ENCODE measurements around the gene ELFN2. TPM values are rescaled to one million over a fixed set of nuclear protein-coding genes. Genes with fewer than 3 reads are reported as not detected.

Gene ELFN2
- total and polyA plus RNA-seq, 2 of the 13 experiments (the other 11 are each of a cell fraction or from before 2014, with no cell fraction given) = 0.01 TPM; not detected in 1

GRCh38 chr22:37456346-37456745, 29.1 kb upstream of the ELFN2 start (continued):
- TF ChIP-seq ZNF558 (CRISPR knock-in tag; IDR thresholded peaks at IDR 0.05; ENCODE audit: borderline replicate concordance) (no peak), ZNF576 (CRISPR knock-in tag; IDR thresholded peaks at IDR 0.05) (no peak)
- TF ChIP-seq, protein P1, sequence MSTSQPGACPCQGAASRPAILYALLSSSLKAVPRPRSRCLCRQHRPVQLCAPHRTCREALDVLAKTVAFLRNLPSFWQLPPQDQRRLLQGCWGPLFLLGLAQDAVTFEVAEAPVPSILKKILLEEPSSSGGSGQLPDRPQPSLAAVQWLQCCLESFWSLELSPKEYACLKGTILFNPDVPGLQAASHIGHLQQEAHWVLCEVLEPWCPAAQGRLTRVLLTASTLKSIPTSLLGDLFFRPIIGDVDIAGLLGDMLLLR (CRISPR knock-in tag; IDR thresholded peaks at IDR 0.05) = no peak

DNA sequence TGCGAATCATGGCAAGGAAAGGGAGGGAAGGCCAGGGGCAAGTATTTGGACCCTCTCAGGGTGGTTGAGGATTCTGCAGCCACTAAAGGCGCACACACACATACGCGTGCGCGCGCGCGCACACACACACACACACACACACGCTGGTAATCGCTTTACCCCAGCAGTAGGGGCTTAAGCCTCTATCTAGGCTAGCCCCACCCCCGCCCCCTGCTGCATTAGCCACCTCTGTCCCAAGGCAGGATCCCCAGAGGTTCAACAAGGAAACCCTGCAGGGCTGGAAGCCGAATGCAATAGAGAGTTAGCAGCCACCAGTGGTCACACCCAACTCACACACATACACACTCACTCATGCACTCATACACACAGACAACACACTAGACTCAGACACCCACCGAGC, 28.6 kb upstream of the ELFN2 start:
- H2AFZ ChIP-seq (ENCODE audit: low read length) = no peak overlapping the region
- TF ChIP-seq ZC3H4 (CRISPR knock-in tag; IDR thresholded peaks at IDR 0.05; ENCODE audit: borderline replicate concordance) = no peak
- no peak for TF ChIP-seq AGO2 (optimal IDR thresholded peaks at IDR 0.05; ENCODE audit: low read depth, low read length)
- TF ChIP-seq RFXANK (CRISPR knock-in tag; IDR thresholded peaks at IDR 0.05) = no peak
- no peak for TF ChIP-seq SRSF9 (IDR thresholded peaks at IDR 0.05; ENCODE audit: borderline replicate concordance, insufficient read depth, low read depth, low read length, poor library complexity, severe bottlenecking)
- TF ChIP-seq NCOR1 (IDR thresholded peaks at IDR 0.05; ENCODE audit: borderline replicate concordance, low read length) = no peak
- TF ChIP-seq ZNF276 (CRISPR knock-in tag; IDR thresholded peaks at IDR 0.05; ENCODE audit: low read depth) = no peak
- TF ChIP-seq ZNF326 (CRISPR knock-in tag; IDR thresholded peaks at IDR 0.05; ENCODE audit: borderline replicate concordance) = no peak
- TF ChIP-seq ZNF138 (CRISPR knock-in tag; IDR thresholded peaks at IDR 0.05; ENCODE audit: low read depth) = no peak
- no peak for TF ChIP-seq FOXC1 (CRISPR knock-in tag; IDR thresholded peaks at IDR 0.05; ENCODE audit: borderline replicate concordance)
- no peak for TF ChIP-seq FOXA3 (CRISPR knock-in tag; IDR thresholded peaks at IDR 0.05)
- TF ChIP-seq KAT2B (IDR thresholded peaks at IDR 0.05; ENCODE audit: borderline replicate concordance, low read depth, low read length) = no peak
- no peak for TF ChIP-seq ZNF12 (CRISPR knock-in tag; IDR thresholded peaks at IDR 0.05)
- TF ChIP-seq TSC22D2 (CRISPR knock-in tag; IDR thresholded peaks at IDR 0.05; ENCODE audit: borderline replicate concordance) = no peak
- TF ChIP-seq NR1H2 (CRISPR knock-in tag; IDR thresholded peaks at IDR 0.05; ENCODE audit: borderline replicate concordance, low read depth) = no peak
- no peak for TF ChIP-seq ZNF350 (CRISPR knock-in tag; IDR thresholded peaks at IDR 0.05; ENCODE audit: borderline replicate concordance, low read depth)
- no peak for TF ChIP-seq ATF7 (IDR thresholded peaks at IDR 0.05)
- TF ChIP-seq ATF7 (CRISPR knock-in tag; IDR thresholded peaks at IDR 0.05) = no peak
- TF ChIP-seq NCOA2 (CRISPR knock-in tag; IDR thresholded peaks at IDR 0.05) = no peak
- TF ChIP-seq HDAC6 (IDR thresholded peaks at IDR 0.05; ENCODE audit: low read depth, low read length) = no peak
- H3K9me3 ChIP-seq (ENCODE audit: low read length) = no peaks in the 10 kb centered on the region
- FAIRE-seq (no peak), ATAC-seq (no peak), DNase-seq (ENCODE audit: low spot score) (no peak)
- no peaks in the 10 kb centered on the region for H3K79me2 ChIP-seq (ENCODE audit: insufficient read depth, low read length)
- H3K36me3 ChIP-seq (replicated peaks in 1 of 2; ENCODE audit: control insufficient read depth in 1 of 2, insufficient read depth in 2 of 2, low read length in 2 of 2) = no peaks in the 10 kb centered on the region
- H3K9ac ChIP-seq (ENCODE audit: insufficient read depth, low read depth, low read length) = no peak overlapping the region
- 91% methylated on average over 9 of the region's 14 CpGs for WGBS (ENCODE audit: low lambda C conversion rate)
- BruUV-seq (replicated peaks) = no TSS peak
- H3K4me3 ChIP-seq (replicated peaks in 1 of 3; ENCODE audit: insufficient read depth in 1 of 3, low read depth in 2 of 3, low read length in 3 of 3) = no peak overlapping the region
- H3K4me1 ChIP-seq (ENCODE audit: insufficient read depth, low read length) = peaks cover 23% of the 10 kb centered on the region
- H3K27ac ChIP-seq (ENCODE audit: extremely low read length, insufficient read depth, low read length) = no peak overlapping the region
- ChIA-PET POLR2A (interaction anchor here (1.4 to 2.0 kb wide), 2 partner anchors 24 to 57 kb away, joined by 5 read pairs; no protein-coding TSS in a partner anchor), CTCF (ENCODE audit: low intra/inter-chr PET ratio, low total read pairs) (interaction anchor here (4.2 kb wide), 1 partner anchor 139 kb away, joined by 45 read pairs; no protein-coding TSS in a partner anchor)
- 0 out of 2 replicates have a peak, but pooled peaks cover 4% of the 10 kb centered on the region for H4K20me1 ChIP-seq (ENCODE audit: insufficient read depth, low read length)
- peaks cover 0 to 2% of the 10 kb centered on the region in 2 experiments; a peak in 1 of 5 replicates for H3K27me3 ChIP-seq (ENCODE audit: control insufficient read depth in 1 of 2, insufficient read depth in 2 of 2, low read length in 2 of 2)
- in situ Hi-C loops (cut with HindIII; ENCODE audit: extremely low pct_ligation_motif_present, low pct_unique_long_range_greater_than_20kb) = loop anchor here (5.0 kb wide), 1 partner anchor 134 kb away; no protein-coding TSS in a partner anchor
- intact Hi-C loops (cut with micrococcal nuclease; ENCODE audit: unreplicated experiment) = loop anchor here (5.0 kb wide), 1 partner anchor 189 kb away; no protein-coding TSS in a partner anchor
- H3K4me2 ChIP-seq (ENCODE audit: low read depth, low read length) = no peak overlapping the region

Data from HepG2 (cell line).